ENCODE measurements around the gene WNK1.
"Not testable (repeated sequence)": the region's sequence is repeated elsewhere in the genome, so short reads cannot be mapped to it uniquely, and the experiment has no call there.

The WNK1 gene

GRCh38 chr12:931060-931459 is 178.7 kb downstream of the WNK1 start:
- Histone ChIP-seq H3K4me3 (ENCODE audit: low read length) (no peak overlapping the region), H3K9me3 (replicated peaks; ENCODE audit: low read length) (no peaks in the 10 kb centered on the region), H3K4me2 (ENCODE audit: low read length) (no peak overlapping the region), H3K27me3 (ENCODE audit: control insufficient read depth, insufficient read depth, low read length) (no peaks in the 10 kb centered on the region), H3K9ac (ENCODE audit: low read depth, low read length) (no peak overlapping the region), H3K36me3 (ENCODE audit: insufficient read depth, low read length) (peaks cover 45% of the 10 kb centered on the region), H3K4me1 (ENCODE audit: control insufficient read depth, insufficient read depth, low read length) (no peaks in the 10 kb centered on the region)

- H3K4me2 ChIP-seq (ENCODE audit: low read length): no peak overlapping the region
- peaks cover 42% of the 10 kb centered on the region for H3K36me3 ChIP-seq (ENCODE audit: insufficient read depth, low read length)
- H3K4me1 ChIP-seq (ENCODE audit: control insufficient read depth, insufficient read depth, low read length): no peaks in the 10 kb centered on the region
- H3K9ac ChIP-seq (ENCODE audit: low read depth, low read length): no peak overlapping the region
- H3K9me3 ChIP-seq (replicated peaks; ENCODE audit: low read length): no peaks in the 10 kb centered on the region
- no peaks in the 10 kb centered on the region for H3K27me3 ChIP-seq (ENCODE audit: control insufficient read depth, insufficient read depth, low read length)
- H3K4me3 ChIP-seq (ENCODE audit: low read length): no peak overlapping the region
Measured at GRCh38 chr12:931591-931990, 179.2 kb downstream of the WNK1 start.

- not testable (repeated sequence) for H3K4me2 ChIP-seq (ENCODE audit: low read length); H3K9ac ChIP-seq (ENCODE audit: low read depth, low read length)
- peaks cover 19% of the 10 kb centered on the region for H3K36me3 ChIP-seq (ENCODE audit: insufficient read depth, low read length)
Measured at GRCh38 chr12:935891-936290, 183.5 kb downstream of the WNK1 start.

GRCh38 chr12:936377-937345 is 184.3 kb downstream of the WNK1 start:
- no peak overlapping the region for H3K4me3 ChIP-seq (ENCODE audit: low read length)
- H3K4me1 ChIP-seq (ENCODE audit: control insufficient read depth, insufficient read depth, low read length): no peaks in the 10 kb centered on the region
- peaks cover 11% of the 10 kb centered on the region for H3K36me3 ChIP-seq (ENCODE audit: insufficient read depth, low read length)
- H3K4me2 ChIP-seq (ENCODE audit: low read length): no peak overlapping the region
- H3K9ac ChIP-seq (ENCODE audit: low read depth, low read length): no peak overlapping the region
- H3K27me3 ChIP-seq (ENCODE audit: control insufficient read depth, insufficient read depth, low read length): no peaks in the 10 kb centered on the region
- no peaks in the 10 kb centered on the region for H3K9me3 ChIP-seq (replicated peaks; ENCODE audit: low read length)

More at GRCh38 chr12:935891-936290, 183.5 kb downstream of the WNK1 start:
- H3K27me3 ChIP-seq (ENCODE audit: control insufficient read depth, insufficient read depth, low read length); H3K4me3 ChIP-seq (ENCODE audit: low read length); H3K4me1 ChIP-seq (ENCODE audit: control insufficient read depth, insufficient read depth, low read length); H3K9me3 ChIP-seq (replicated peaks; ENCODE audit: low read length): not testable (repeated sequence)

- Histone ChIP-seq H3K4me1 (ENCODE audit: control insufficient read depth, insufficient read depth, low read length) (peaks cover 7% of the 10 kb centered on the region), H3K27me3 (ENCODE audit: control insufficient read depth, insufficient read depth, low read length) (no peaks in the 10 kb centered on the region), H3K4me3 (ENCODE audit: low read length) (no peak overlapping the region), H3K4me2 (ENCODE audit: low read length) (no peak overlapping the region), H3K9me3 (replicated peaks; ENCODE audit: low read length) (no peaks in the 10 kb centered on the region), H3K9ac (ENCODE audit: low read depth, low read length) (no peak overlapping the region), H3K36me3 (ENCODE audit: insufficient read depth, low read length) (peaks cover 5% of the 10 kb centered on the region)
Measured at GRCh38 chr12:938810-939209, 186.4 kb downstream of the WNK1 start.

GRCh38 chr12:943051-943450 is 190.7 kb downstream of the WNK1 start:
- H3K36me3 ChIP-seq (ENCODE audit: insufficient read depth, low read length): peaks cover 5% of the 10 kb centered on the region

GRCh38 chr12:944211-944610 is 191.8 kb downstream of the WNK1 start:
- no peaks in the 10 kb centered on the region for H3K9me3 ChIP-seq (replicated peaks; ENCODE audit: low read length)
- no peak overlapping the region for H3K4me3 ChIP-seq (ENCODE audit: low read length)
- peaks cover 22% of the 10 kb centered on the region for H3K4me1 ChIP-seq (ENCODE audit: control insufficient read depth, insufficient read depth, low read length)
- H3K9ac ChIP-seq (ENCODE audit: low read depth, low read length): no peak overlapping the region
- H3K36me3 ChIP-seq (ENCODE audit: insufficient read depth, low read length): no peaks in the 10 kb centered on the region
- no peak overlapping the region for H3K4me2 ChIP-seq (ENCODE audit: low read length)
- no peaks in the 10 kb centered on the region for H3K27me3 ChIP-seq (ENCODE audit: control insufficient read depth, insufficient read depth, low read length)

More at GRCh38 chr12:943051-943450, 190.7 kb downstream of the WNK1 start:
- no peak overlapping the region for H3K9ac ChIP-seq (ENCODE audit: low read depth, low read length)
- H3K9me3 ChIP-seq (replicated peaks; ENCODE audit: low read length): no peaks in the 10 kb centered on the region
- peaks cover 16% of the 10 kb centered on the region for H3K4me1 ChIP-seq (ENCODE audit: control insufficient read depth, insufficient read depth, low read length)
- no peaks in the 10 kb centered on the region for H3K27me3 ChIP-seq (ENCODE audit: control insufficient read depth, insufficient read depth, low read length)
- no peak overlapping the region for H3K4me3 ChIP-seq (ENCODE audit: low read length)
- no peak overlapping the region for H3K4me2 ChIP-seq (ENCODE audit: low read length)

- no peak overlapping the region for H3K4me2 ChIP-seq (ENCODE audit: low read length)
- H3K4me1 ChIP-seq (ENCODE audit: control insufficient read depth, insufficient read depth, low read length): peaks cover 22% of the 10 kb centered on the region
- H3K27me3 ChIP-seq (ENCODE audit: control insufficient read depth, insufficient read depth, low read length): no peaks in the 10 kb centered on the region
- H3K36me3 ChIP-seq (ENCODE audit: insufficient read depth, low read length): no peaks in the 10 kb centered on the region
- H3K9me3 ChIP-seq (replicated peaks; ENCODE audit: low read length): no peaks in the 10 kb centered on the region
- no peak overlapping the region for H3K9ac ChIP-seq (ENCODE audit: low read depth, low read length)
- no peak overlapping the region for H3K4me3 ChIP-seq (ENCODE audit: low read length)
Measured at GRCh38 chr12:946212-946611, 193.8 kb downstream of the WNK1 start.

GRCh38 chr12:946631-947030 is 194.3 kb downstream of the WNK1 start:
- H3K4me2 ChIP-seq (ENCODE audit: low read length): no peak overlapping the region
- H3K4me1 ChIP-seq (ENCODE audit: control insufficient read depth, insufficient read depth, low read length): peaks cover 22% of the 10 kb centered on the region
- H3K4me3 ChIP-seq (ENCODE audit: low read length): no peak overlapping the region
- H3K36me3 ChIP-seq (ENCODE audit: insufficient read depth, low read length): no peaks in the 10 kb centered on the region
- no peaks in the 10 kb centered on the region for H3K27me3 ChIP-seq (ENCODE audit: control insufficient read depth, insufficient read depth, low read length)
- no peak overlapping the region for H3K9ac ChIP-seq (ENCODE audit: low read depth, low read length)
- no peaks in the 10 kb centered on the region for H3K9me3 ChIP-seq (replicated peaks; ENCODE audit: low read length)

GRCh38 chr12:948238-948637 is 195.9 kb downstream of the WNK1 start:
- Histone ChIP-seq H3K4me3 (ENCODE audit: low read length) (peak overlapping the region; percentile 79), H3K36me3 (ENCODE audit: insufficient read depth, low read length) (no peaks in the 10 kb centered on the region), H3K4me2 (ENCODE audit: low read length) (peak overlapping the region; percentile 89), H3K9me3 (replicated peaks; ENCODE audit: low read length) (no peaks in the 10 kb centered on the region), H3K4me1 (ENCODE audit: control insufficient read depth, insufficient read depth, low read length) (peaks cover 20% of the 10 kb centered on the region), H3K27me3 (ENCODE audit: control insufficient read depth, insufficient read depth, low read length) (no peaks in the 10 kb centered on the region), H3K9ac (ENCODE audit: low read depth, low read length) (peak overlapping the region; percentile 86)

GRCh38 chr12:949453-950191 is 197.2 kb downstream of the WNK1 start, which contains the start of gene RAD52:
Gene RAD52, minus strand, starts transcription at chr12:949694. Its CDS starts 16,636 bp downstream, at chr12:933058.
- no peaks in the 10 kb centered on the region for H3K9me3 ChIP-seq (replicated peaks; ENCODE audit: low read length)
- peak within 1 kb of the TSS; percentile 79 for H3K4me3 ChIP-seq (ENCODE audit: low read length)
- H3K4me1 ChIP-seq (ENCODE audit: control insufficient read depth, insufficient read depth, low read length): peaks cover 31% of the 10 kb centered on the region
- peak within 1 kb of the TSS; percentile 86 for H3K9ac ChIP-seq (ENCODE audit: low read depth, low read length)
- H3K27me3 ChIP-seq (ENCODE audit: control insufficient read depth, insufficient read depth, low read length): no peaks in the 10 kb centered on the region
- no peaks in the 10 kb centered on the region for H3K36me3 ChIP-seq (ENCODE audit: insufficient read depth, low read length)
- H3K4me2 ChIP-seq (ENCODE audit: low read length): peak within 1 kb of the TSS; percentile 89

All from skeletal muscle satellite cell (primary cell).